WTC11 (cell line): ENCODE measurements around the gene LRP10. TPM values are rescaled to one million over a fixed set of nuclear protein-coding genes. Genes with fewer than 3 reads are reported as not detected.
"Not testable (repeated sequence)": the region's sequence is repeated elsewhere in the genome, so short reads cannot be mapped to it uniquely, and the experiment has no call there.

Experiments used
- ATAC-seq: fragments of 200-7000 bp; cut with Tn5 transposase; 2 replicates; pipeline ENCODE4 v1.10.0; 2021; ENCODE audit warnings: mild to moderate bottlenecking, moderate library complexity
- CTCF ChIA-PET: fragments of 300-600 bp; sonication (Branson Sonifier 250); formaldehyde crosslinking; loops from one replicate; lab custom pipeline; 2021; ENCODE audit warnings: antibody characterized with exemption; lab: Charles Lee
- POLR2A ChIA-PET: fragments of 350-600 bp; sonication (Branson Sonifier 250); formaldehyde crosslinking; loops from one replicate; lab custom pipeline; 2021; ENCODE audit warnings: antibody characterized with exemption; lab: Charles Lee
- DNase-seq: peaks from one replicate; pipeline ENCODE4 v3.0.0; 2021; ENCODE audit warnings: low spot score
- H3K27ac Mint-ChIP-seq: 2 replicates; pipeline ENCODE4 v1.8.0; 2021; ENCODE audit warnings: mixed read lengths
- H3K27me3 Mint-ChIP-seq: 2 replicates; pipeline ENCODE4 v1.8.0; 2021; ENCODE audit warnings: low read depth, mild to moderate bottlenecking, moderate library complexity, mixed read lengths
- H3K36me3 Mint-ChIP-seq: 2 replicates; pipeline ENCODE4 v1.8.0; 2021; ENCODE audit warnings: mixed read lengths
- H3K4me1 Mint-ChIP-seq: 2 replicates; pipeline ENCODE4 v1.8.0; 2022; ENCODE audit warnings: mixed read lengths
- H3K4me3 Mint-ChIP-seq: 2 replicates; pipeline ENCODE4 v1.8.0; 2021; ENCODE audit warnings: mild to moderate bottlenecking, moderate library complexity, mixed read lengths
- H3K9me3 Mint-ChIP-seq: 2 replicates; pipeline ENCODE4 v1.8.0; 2021; ENCODE audit warnings: mixed read lengths
- CTCF ChIP-seq: fragments of 200-600 bp; IDR thresholded peaks from 2 replicates; pipeline ENCODE4 v1.8.0; 2022; ENCODE audit warnings: antibody characterized with exemption
- EMX1 ChIP-seq: fragments of 250-450 bp; sonication (Bioruptor Pico); IDR thresholded peaks from 2 replicates; pipeline ENCODE4 v1.8.0; 2021; ENCODE audit warnings: mild to moderate bottlenecking
- ETV6 ChIP-seq: sonication (generic); formaldehyde crosslinking; IDR thresholded peaks from 2 replicates; pipeline ENCODE4 v1.8.1; 2022; ENCODE audit warnings: mild to moderate bottlenecking, missing genetic modification reagents
- FOXP1 ChIP-seq: sonication (generic); formaldehyde crosslinking; IDR thresholded peaks from 2 replicates; pipeline ENCODE4 v1.8.0; 2022; ENCODE audit warnings: missing genetic modification reagents, mild to moderate bottlenecking, moderate library complexity, borderline replicate concordance
- GABPB1 ChIP-seq: sonication (generic); formaldehyde crosslinking; IDR thresholded peaks from 2 replicates; pipeline ENCODE4 v1.8.1; 2023; ENCODE audit warnings: mild to moderate bottlenecking, missing genetic modification reagents
- HMGXB4 ChIP-seq: sonication (generic); formaldehyde crosslinking; IDR thresholded peaks from 2 replicates; pipeline ENCODE4 v1.8.1; 2023; ENCODE audit warnings: mild to moderate bottlenecking, moderate library complexity, missing genetic modification reagents
- MAX ChIP-seq: sonication (generic); formaldehyde crosslinking; IDR thresholded peaks from 2 replicates; pipeline ENCODE4 v1.8.0; 2022; ENCODE audit warnings: mild to moderate bottlenecking, missing genetic modification reagents
- PRDM15 ChIP-seq: sonication (generic); formaldehyde crosslinking; IDR thresholded peaks from 2 replicates; pipeline ENCODE4 v1.8.0; 2022; ENCODE audit warnings: missing genetic modification reagents
- PREB ChIP-seq: sonication (generic); formaldehyde crosslinking; IDR thresholded peaks from 2 replicates; pipeline ENCODE4 v1.8.1; 2022; ENCODE audit warnings: mild to moderate bottlenecking, missing genetic modification reagents, moderate library complexity, borderline replicate concordance
- ZNF121 ChIP-seq: sonication (generic); formaldehyde crosslinking; IDR thresholded peaks from 2 replicates; pipeline ENCODE4 v1.8.0; 2023; ENCODE audit warnings: missing genetic modification reagents
- ZNF423 ChIP-seq: fragments of 250-450 bp; sonication (Bioruptor Pico); IDR thresholded peaks from 2 replicates; pipeline ENCODE4 v2.1.2; 2022; ENCODE audit warnings: mild to moderate bottlenecking, moderate library complexity
- total RNA-seq: library from RNA; stranded (reverse); gene quantifications from 3 replicates; pipeline ENCODE4 v1.2.3, GENCODE V29; 2021

Gene LRP10
- total RNA-seq, 1 experiment from 2014 or later = 24.0 TPM

GRCh38 chr14:22852940-22853767 lies 18.4 kb upstream of the LRP10 start:
- Mint-ChIP-seq H3K9me3 (peaks cover 5% of the 10 kb centered on the region; the same call in 1 of the 2 replicates), H3K27me3 (no peaks in the 10 kb centered on the region)
- peak; percentile 98 for DNase-seq
- POLR2A ChIA-PET = interaction anchor here (1.0 to 1.4 kb wide), 2 partner anchors 14 to 31 kb away, joined by 4 to 16 read pairs; no protein-coding TSS in a partner anchor
- TF ChIP-seq ZNF423 (CRISPR knock-in tag) (peak; percentile 53; the same call in 1 of the 2 replicates), PREB (CRISPR knock-in tag) (peak; percentile 88; the same call in 1 of the 2 replicates), HMGXB4 (CRISPR knock-in tag) (peak; percentile 93), ETV6 (CRISPR knock-in tag) (no peak), GABPB1 (CRISPR knock-in tag) (peak; percentile 90), EMX1 (no peak), PRDM15 (CRISPR knock-in tag) (peak; percentile 40; the same call in 1 of the 2 replicates), CTCF (peak; percentile 100), MAX (peak; percentile 68; the same call in 1 of the 2 replicates), ZNF121 (CRISPR knock-in tag) (no peak), FOXP1 (CRISPR knock-in tag) (no peak)
- TF ChIP-seq, all 79 proteins: peak for 7
- peak; percentile 85 for ATAC-seq
- CTCF ChIA-PET = interaction anchor here (0.6 to 10.1 kb wide), 42 partner anchors 9 to 372 kb away, joined by 3 to 280 read pairs (median 5); partner anchors contain the start of genes DAD1, LRP10, MMP14 and MRPL52
- peaks cover 18% of the 10 kb centered on the region for H3K4me1 Mint-ChIP-seq
- peak overlapping the region; percentile 87 for H3K27ac Mint-ChIP-seq
- H3K4me3 Mint-ChIP-seq = peak overlapping the region; percentile 68
- H3K36me3 Mint-ChIP-seq = no peaks in the 10 kb centered on the region

- not testable (repeated sequence) for H3K9me3 Mint-ChIP-seq, ATAC-seq, H3K27ac Mint-ChIP-seq, H3K4me3 Mint-ChIP-seq, H3K36me3 Mint-ChIP-seq, H3K4me1 Mint-ChIP-seq, DNase-seq, H3K27me3 Mint-ChIP-seq
- ChIA-PET CTCF (interaction anchor here (0.8 to 10.1 kb wide), 15 partner anchors 10 to 298 kb away, joined by 3 to 280 read pairs (median 4); partner anchors contain the start of genes LRP10, MMP14, OXA1L and RBM23), POLR2A (interaction anchor here (1.5 kb wide), 1 partner anchor 31 kb away, joined by 7 read pairs; no protein-coding TSS in a partner anchor)
These were observed 17.2 kb upstream of the LRP10 start for GRCh38 chr14:22854296-22854695.
